Esophagus squamous epithelium (tissue), 5 donors: ENCODE data around the gene ESR1. TPM values are rescaled to one million over a fixed set of nuclear protein-coding genes. Genes with fewer than 3 reads are reported as not detected.
A peak's percentile ranks its signal among the peaks of the same experiment; 100 is the strongest.

Experiments
- DNase-seq: peaks from one replicate; lab custom pipeline; 2025; lab: John Stamatoyannopoulos, UW
- H3K27ac ChIP-seq, 4 donors: fragments of 200-600 bp; sonication (generic); one replicate each; pipeline ENCODE4 v1.5.1; 2016 to 2019; ENCODE audit warnings: mild to moderate bottlenecking in 1 of 4
- H3K27me3 ChIP-seq, 4 donors: fragments of 200-600 bp; sonication (generic); 1 replicate in 3 of 4; 2 replicates in 1 of 4; pipeline versions ENCODE4 v1.5.1 to v1.6.0; 2017 to 2021; ENCODE audit warnings: antibody characterized with exemption in 1 of 4
- H3K36me3 ChIP-seq, 3 donors: fragments of 200-600 bp; sonication (generic); one replicate each; pipeline ENCODE4 v1.5.1; 2016 to 2019
- H3K4me1 ChIP-seq, 3 donors: fragments of 200-600 bp; sonication (generic); one replicate each; pipeline ENCODE4 v1.5.1; 2017 to 2019
- H3K4me3 ChIP-seq, 4 donors: fragments of 200-600 bp; sonication (generic); 1 replicate in 3 of 4; 2 replicates in 1 of 4; pipeline ENCODE4 v1.5.1; 2016 to 2019; ENCODE audit warnings: mild to moderate bottlenecking in 2 of 4, moderate library complexity in 1 of 4
- H3K9me3 ChIP-seq, 3 donors: fragments of 200-600 bp; sonication (generic); one replicate each; pipeline ENCODE4 v1.5.1; 2016 to 2019
- POLR2A ChIP-seq, 4 donors: fragments of 450-650 bp; IDR thresholded peaks; one replicate each; pipeline ENCODE4 v1.6.1; 2017; ENCODE audit warnings: antibody characterized with exemption in 4 of 4, mild to moderate bottlenecking in 4 of 4, moderate library complexity in 3 of 4
- WGBS, 2 donors: methylation state at CpG; one replicate each; pipeline ENCODE4 v1.1.5; 2018; 5-methylcytosine and 5-hydroxymethylcytosine counted together
- intact Hi-C: fragments of 100-400 bp; cut with DNase I; formaldehyde crosslinking; loops from one replicate; pipeline ENCODE4 v1.15.0; 2022
- total RNA-seq, 4 donors: library from RNA; depleted of rRNA; stranded (reverse); fragments of >200 nt; gene quantifications; one replicate each; pipeline ENCODE4 v1.1.0, GENCODE V29; 2016
- TF ChIP-seq, protein P1 (sequence below), 6 experiments: fragments of 450-650 bp in 4 of 6; fragments of 200-600 bp in 2 of 6; sonication (generic) in 2 of 6; IDR thresholded peaks; one replicate each; pipeline ENCODE4 v1.5.1; 2016 to 2019; ENCODE audit warnings: antibody characterized with exemption in 6 of 6, mild to moderate bottlenecking in 4 of 6, moderate library complexity in 4 of 6
- donor health status: DM: yes; HTN: yes; CAD: no.

Gene ESR1
- total RNA-seq, 4 donors from 2014 or later, result 0.40 to 1.1 (median 0.95) TPM; not detected in 1

DNA sequence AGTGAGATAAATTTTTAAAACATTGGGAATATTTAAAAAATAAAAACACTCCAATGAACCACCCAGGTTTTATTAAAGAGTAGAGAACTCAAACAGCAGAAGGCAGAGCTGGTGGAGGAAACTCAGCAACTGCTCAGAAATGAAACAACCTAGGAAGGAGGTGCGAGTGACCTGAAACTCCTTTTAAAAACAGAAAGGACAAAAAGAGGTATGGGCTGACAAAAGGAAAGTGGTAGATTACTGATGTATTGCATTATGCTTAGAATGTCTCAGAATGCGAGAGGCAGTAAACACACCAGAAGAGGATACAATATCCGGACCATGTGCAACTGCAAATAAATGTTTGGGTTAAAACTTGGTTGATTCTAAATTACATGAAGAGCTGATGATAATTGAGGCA is 97.6 kb downstream of the ESR1 start:
- intact Hi-C loops, result no loop called here
- DNase-seq, result no peak
- TF ChIP-seq POLR2A (IDR thresholded peaks at IDR 0.05), result no peak
- TF ChIP-seq, protein P1, sequence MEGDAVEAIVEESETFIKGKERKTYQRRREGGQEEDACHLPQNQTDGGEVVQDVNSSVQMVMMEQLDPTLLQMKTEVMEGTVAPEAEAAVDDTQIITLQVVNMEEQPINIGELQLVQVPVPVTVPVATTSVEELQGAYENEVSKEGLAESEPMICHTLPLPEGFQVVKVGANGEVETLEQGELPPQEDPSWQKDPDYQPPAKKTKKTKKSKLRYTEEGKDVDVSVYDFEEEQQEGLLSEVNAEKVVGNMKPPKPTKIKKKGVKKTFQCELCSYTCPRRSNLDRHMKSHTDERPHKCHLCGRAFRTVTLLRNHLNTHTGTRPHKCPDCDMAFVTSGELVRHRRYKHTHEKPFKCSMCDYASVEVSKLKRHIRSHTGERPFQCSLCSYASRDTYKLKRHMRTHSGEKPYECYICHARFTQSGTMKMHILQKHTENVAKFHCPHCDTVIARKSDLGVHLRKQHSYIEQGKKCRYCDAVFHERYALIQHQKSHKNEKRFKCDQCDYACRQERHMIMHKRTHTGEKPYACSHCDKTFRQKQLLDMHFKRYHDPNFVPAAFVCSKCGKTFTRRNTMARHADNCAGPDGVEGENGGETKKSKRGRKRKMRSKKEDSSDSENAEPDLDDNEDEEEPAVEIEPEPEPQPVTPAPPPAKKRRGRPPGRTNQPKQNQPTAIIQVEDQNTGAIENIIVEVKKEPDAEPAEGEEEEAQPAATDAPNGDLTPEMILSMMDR (IDR thresholded peaks at IDR 0.05), result no peak
- no peaks in the 10 kb centered on the region for H3K36me3 ChIP-seq
- peaks cover 0 to 10% (median 5%) of the 10 kb centered on the region in 3 donors for H3K4me1 ChIP-seq
- H3K27ac ChIP-seq, result no peak overlapping the region
- 82 to 93% methylated on average over 3 of the region's 3 CpGs for WGBS, 2 donors
- H3K27me3 ChIP-seq, result no peaks in the 10 kb centered on the region
- H3K4me3 ChIP-seq, result no peak overlapping the region
- no peaks in the 10 kb centered on the region for H3K9me3 ChIP-seq

DNA sequence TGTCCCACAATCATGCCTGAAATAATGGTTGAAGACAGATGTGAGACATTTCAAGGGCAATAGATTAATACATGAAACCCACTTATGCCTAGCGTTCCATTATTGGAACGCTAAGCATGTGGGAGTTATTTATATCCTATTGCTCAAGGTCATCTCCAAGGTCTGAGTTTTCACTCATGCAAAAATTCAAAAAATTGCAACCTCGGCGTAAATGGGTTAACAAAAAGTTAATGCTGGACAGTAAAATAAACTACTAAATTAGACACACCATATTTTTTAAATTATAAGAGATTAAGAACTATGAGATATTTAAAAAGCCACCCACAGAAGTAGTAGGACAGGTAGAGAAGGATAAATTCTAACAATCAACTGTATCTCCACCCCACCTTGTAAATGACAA is 98.4 kb downstream of the ESR1 start:
- peaks cover 0 to 3% (median 0%) of the 10 kb centered on the region in 3 donors for H3K4me1 ChIP-seq
- H3K27ac ChIP-seq, result no peak overlapping the region
- no peaks in the 10 kb centered on the region for H3K36me3 ChIP-seq
- no peaks in the 10 kb centered on the region for H3K27me3 ChIP-seq
- no peak for DNase-seq
- H3K4me3 ChIP-seq, result no peak overlapping the region
- H3K9me3 ChIP-seq, result no peaks in the 10 kb centered on the region
- TF ChIP-seq, protein P1 (IDR thresholded peaks at IDR 0.05), result no peak
- TF ChIP-seq POLR2A (IDR thresholded peaks at IDR 0.05), result no peak
- 81 to 91% methylated on average over 4 of the region's 4 CpGs for WGBS, 2 donors
- intact Hi-C loops, result no loop called here

DNA sequence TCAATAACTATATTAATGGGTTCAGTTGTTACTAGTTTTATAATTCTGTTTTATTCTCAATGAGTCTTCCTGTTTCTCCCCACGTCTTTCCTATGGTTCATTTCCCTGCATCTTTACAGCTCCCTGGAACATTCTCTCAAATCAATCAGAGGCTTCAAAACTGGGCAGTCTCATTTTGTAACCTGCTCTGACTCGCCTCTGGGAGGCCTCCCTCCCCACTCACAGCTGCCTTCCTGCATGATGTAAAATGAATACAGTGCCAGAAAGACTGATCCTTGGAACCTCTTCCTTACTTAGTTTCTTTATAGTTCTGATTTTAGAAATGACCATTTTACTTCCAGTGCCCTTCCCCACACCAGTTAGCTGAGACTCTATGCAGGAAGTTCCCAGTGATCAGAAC is 103.9 kb downstream of the ESR1 start:
- H3K27me3 ChIP-seq, result no peaks in the 10 kb centered on the region
- 21 to 31% methylated on average over 2 of the region's 2 CpGs for WGBS, 2 donors
- no peak overlapping the region for H3K4me3 ChIP-seq
- no peaks in the 10 kb centered on the region for H3K36me3 ChIP-seq
- intact Hi-C loops, result no loop called here
- H3K9me3 ChIP-seq, result no peaks in the 10 kb centered on the region
- DNase-seq, result no peak
- peaks cover 0 to 14% (median 0%) of the 10 kb centered on the region in 3 donors for H3K4me1 ChIP-seq
- TF ChIP-seq, protein P1 (IDR thresholded peaks at IDR 0.05), result peak in 1 of 6 experiments; percentile 28
- no peak for TF ChIP-seq POLR2A (IDR thresholded peaks at IDR 0.05)
- H3K27ac ChIP-seq, result no peak overlapping the region

DNA sequence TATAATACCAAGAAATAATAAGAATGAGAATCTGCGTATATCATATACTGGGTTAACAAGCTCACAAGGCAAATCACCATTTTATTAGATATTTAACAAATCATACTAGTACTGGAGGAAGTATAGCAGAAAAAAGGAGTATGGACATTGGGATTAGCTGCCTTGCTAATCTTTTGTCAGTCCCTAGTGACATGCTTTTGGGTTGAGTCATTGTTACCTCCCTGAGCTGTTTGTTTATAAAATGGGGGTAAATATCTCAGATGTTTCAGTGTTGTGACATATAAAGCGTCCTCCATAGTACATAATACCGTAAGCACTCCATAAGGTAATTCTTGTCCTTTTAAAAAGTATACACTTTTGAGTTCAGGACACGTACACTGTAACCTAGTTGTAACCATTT is 107.0 kb downstream of the ESR1 start:
- 83 to 87% methylated on average over 4 of the region's 4 CpGs for WGBS, 2 donors
- no peak overlapping the region for H3K4me3 ChIP-seq
- intact Hi-C loops, result no loop called here
- no peak overlapping the region for H3K27ac ChIP-seq
- no peak for DNase-seq
- no peaks in the 10 kb centered on the region for H3K9me3 ChIP-seq
- TF ChIP-seq POLR2A (IDR thresholded peaks at IDR 0.05), result no peak
- TF ChIP-seq, protein P1 (IDR thresholded peaks at IDR 0.05), result no peak
- H3K27me3 ChIP-seq, result no peaks in the 10 kb centered on the region
- no peaks in the 10 kb centered on the region for H3K36me3 ChIP-seq
- peaks cover 5 to 36% (median 6%) of the 10 kb centered on the region in 3 donors for H3K4me1 ChIP-seq

DNA sequence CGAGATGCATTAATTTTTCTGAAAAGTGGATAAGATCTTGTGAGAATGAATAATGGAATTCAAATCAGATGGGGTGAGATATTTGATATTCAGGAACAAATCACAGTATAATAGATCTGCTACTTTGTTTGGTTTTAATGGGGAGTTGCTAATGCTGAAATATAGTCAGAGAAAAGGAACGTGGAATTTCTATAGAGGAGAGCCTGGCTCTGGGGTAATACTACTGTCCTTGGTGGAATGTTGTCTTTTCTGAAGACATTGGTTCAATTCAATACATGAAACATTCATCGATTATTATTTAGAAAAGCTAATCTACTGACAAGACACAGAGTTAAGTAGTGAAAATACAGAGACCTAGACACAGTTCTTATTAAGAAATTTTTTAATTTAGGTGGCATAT is 108.6 kb downstream of the ESR1 start:
- WGBS, 2 donors, result 87 to 90% methylated on average over 3 of the region's 3 CpGs
- Histone ChIP-seq H3K4me3 (no peak overlapping the region), H3K36me3 (no peaks in the 10 kb centered on the region), H3K4me1 (peaks cover 5 to 33% (median 6%) of the 10 kb centered on the region in 3 donors), H3K27ac (peak overlapping the region; percentile 9 to 70 (median 20)), H3K27me3 (no peaks in the 10 kb centered on the region), H3K9me3 (no peaks in the 10 kb centered on the region)
- intact Hi-C loops, result no loop called here
- no peak for DNase-seq
- no peak for TF ChIP-seq POLR2A (IDR thresholded peaks at IDR 0.05)
- TF ChIP-seq, protein P1 (IDR thresholded peaks at IDR 0.05), result no peak
